HCT116 (cell line): ENCODE data around the gene PUSL1. TPM values are rescaled to one million over a fixed set of nuclear protein-coding genes. Genes with fewer than 3 reads are reported as not detected.
A peak's percentile ranks its signal among the peaks of the same experiment; 100 is the strongest.

Source experiments
- ATAC-seq: fragments of 200-7000 bp; cut with Tn5 transposase; 2 replicates; pipeline ENCODE4 v1.9.1; 2020; ENCODE audit warnings: mild to moderate bottlenecking, moderate library complexity
- BruUV-seq: library from RNA; stranded (reverse); fragments of 400-500 nt; replicated peaks from 2 replicates; lab custom pipeline; 2021; lab: Mats Ljungman, UMichigan
- CTCF ChIA-PET: fragments of 300-600 bp; sonication (Branson Sonifier 250); formaldehyde crosslinking; loops from one replicate; lab custom pipeline; 2021; ENCODE audit warnings: antibody characterized with exemption; lab: Charles Lee
- POLR2A ChIA-PET: fragments of 300-600, 350-600 bp; sonication (Branson Sonifier 250); formaldehyde crosslinking; loops from one replicate; lab custom pipeline; 2021; ENCODE audit warnings: antibody characterized with exemption; lab: Charles Lee
- RAD21 ChIA-PET, 2 experiments: fragments of 300-600 bp; sonication (Branson Sonifier 250); formaldehyde crosslinking; loops; one replicate each; lab custom pipeline; 2023; ENCODE audit warnings: low total read pairs in 2 of 2; ENCODE audit not compliant: uncharacterized antibody in 2 of 2, unreplicated experiment in 2 of 2, low non-redundant PET in 1 of 2; lab: Charles Lee
- DNase-seq: peaks from one replicate; pipeline ENCODE4 v3.0.0-alpha.2; 2010; ENCODE audit warnings: low read depth, low spot score
- H2AFZ ChIP-seq: fragments of 200-600 bp; shearing (Covaris generic), sonication (generic); 2 replicates; pipeline ENCODE4 v1.6.1; 2017; ENCODE audit warnings: low read depth, mixed run types, mixed read lengths, antibody characterized with exemption, low read length; ENCODE audit not compliant: poor library complexity, severe bottlenecking
- H3K27ac ChIP-seq: 2 replicates; pipeline ENCODE4 v1.5.1; 2012; ENCODE audit warnings: low read depth, low read length
- H3K27me3 ChIP-seq: fragments of 200-600 bp; sonication (generic); 2 replicates; pipeline ENCODE4 v1.6.1; 2016; ENCODE audit warnings: mixed run types, low read length, mixed read lengths; ENCODE audit not compliant: insufficient read depth
- H3K36me3 ChIP-seq, 2 experiments: fragments of 200-500 bp in 1 of 2; fragments of 200-600 bp in 1 of 2; sonication (Bioruptor generic) in 1 of 2; sonication (generic) in 1 of 2; 2 replicates each; pipeline versions ENCODE4 v1.5.1 to v1.6.1; 2014 to 2016; ENCODE audit warnings: low read length in 2 of 2, inconsistent platforms in 1 of 2, mixed read lengths in 1 of 2, mixed run types in 1 of 2; ENCODE audit not compliant: insufficient read depth in 2 of 2, control insufficient read depth in 1 of 2
- H3K4me1 ChIP-seq, 2 experiments: fragments of 200-600 bp in 1 of 2; sonication (generic) in 1 of 2; 2 replicates each; pipeline versions ENCODE4 v1.5.1 to v1.6.1; 2012 to 2017; ENCODE audit warnings: low read length in 2 of 2, inconsistent platforms in 1 of 2, mild to moderate bottlenecking in 1 of 2, mixed read lengths in 1 of 2, mixed run types in 1 of 2, moderate library complexity in 1 of 2; ENCODE audit not compliant: insufficient read depth in 2 of 2, control insufficient read depth in 1 of 2
- H3K4me2 ChIP-seq: fragments of 200-600 bp; sonication (generic); 2 replicates; pipeline ENCODE4 v1.6.1; 2017; ENCODE audit warnings: mixed run types, low read length, mixed read lengths
- H3K4me3 ChIP-seq, 2 experiments: fragments of 200-600 bp in 1 of 2; sonication (generic) in 1 of 2; replicated peaks in 1 of 2; 2 replicates each; pipeline ENCODE4 v1.5.1; 2011 to 2016; ENCODE audit warnings: low read length in 2 of 2, control low read depth in 1 of 2, low read depth in 1 of 2, mild to moderate bottlenecking in 1 of 2, mixed read lengths in 1 of 2, mixed run types in 1 of 2
- H3K79me2 ChIP-seq: fragments of 200-600 bp; sonication (generic); 2 replicates; pipeline ENCODE4 v1.6.1; 2017; ENCODE audit warnings: mild to moderate bottlenecking, mixed run types, low read length, moderate library complexity, mixed read lengths; ENCODE audit not compliant: insufficient read depth
- H3K9ac ChIP-seq: fragments of 200-600 bp; sonication (generic); 2 replicates; pipeline ENCODE4 v1.6.1; 2016; ENCODE audit warnings: low read length, mixed read lengths
- H3K9me2 ChIP-seq: fragments of 200-600 bp; sonication (generic), shearing (Covaris generic); 2 replicates; pipeline ENCODE4 v1.6.1; 2017; ENCODE audit warnings: mixed run types, mild to moderate bottlenecking, moderate library complexity; ENCODE audit not compliant: insufficient read depth
- H3K9me3 ChIP-seq, 2 experiments: fragments of 200-500 bp in 1 of 2; fragments of 200-600 bp in 1 of 2; sonication (Bioruptor generic) in 1 of 2; sonication (generic) in 1 of 2; 2 replicates each; pipeline ENCODE4 v1.6.1; 2014 to 2017; ENCODE audit warnings: low read length in 2 of 2, mixed read lengths in 2 of 2, inconsistent platforms in 1 of 2, low read depth in 1 of 2, mild to moderate bottlenecking in 1 of 2, mixed run types in 1 of 2, moderate library complexity in 1 of 2; ENCODE audit not compliant: control insufficient read depth in 1 of 2, insufficient read depth in 1 of 2
- H4K20me1 ChIP-seq: fragments of 200-600 bp; sonication (generic), shearing (Covaris generic); 2 replicates; pipeline ENCODE4 v1.6.1; 2017; ENCODE audit warnings: mixed run types, mild to moderate bottlenecking, moderate library complexity; ENCODE audit not compliant: insufficient read depth
- CBX3 ChIP-seq: IDR thresholded peaks from 2 replicates; pipeline ENCODE4 v1.6.1; 2012; ENCODE audit warnings: low read depth
- ELF1 ChIP-seq: IDR thresholded peaks from 2 replicates; pipeline ENCODE4 v1.6.1; 2012; ENCODE audit warnings: low read depth, borderline replicate concordance
- EZH2 ChIP-seq: fragments of 200-600 bp; sonication (generic); IDR thresholded peaks from 2 replicates; pipeline ENCODE4 v1.6.1; 2017; ENCODE audit warnings: antibody characterized with exemption, mixed run types
- SP1 ChIP-seq: IDR thresholded peaks from 2 replicates; pipeline ENCODE4 v1.6.1; 2012; ENCODE audit warnings: low read depth
- SRF ChIP-seq: IDR thresholded peaks from 2 replicates; pipeline ENCODE4 v1.6.1; 2012; ENCODE audit warnings: low read depth
- YY1 ChIP-seq: IDR thresholded peaks from 2 replicates; pipeline ENCODE4 v1.6.1; 2011; ENCODE audit warnings: low read length, low read depth, moderate library complexity, mild to moderate bottlenecking; ENCODE audit not compliant: insufficient replicate concordance; ENCODE audit errors: extremely low read depth
- intact Hi-C: fragments of 100-400 bp; cut with micrococcal nuclease; formaldehyde crosslinking; loops from 2 replicates; pipeline ENCODE4 v1.10.0; 2022
- total RNA-seq: library from RNA; stranded (reverse); gene quantifications from one replicate; pipeline ENCODE4 v1.2.1, GENCODE V29; 2021; ENCODE audit not compliant: unreplicated experiment
- TF ChIP-seq, protein P1 (sequence below): IDR thresholded peaks from 2 replicates; pipeline ENCODE4 v1.6.1; 2012
- TF ChIP-seq, protein P2 (sequence below): IDR thresholded peaks from 2 replicates; pipeline ENCODE4 v1.6.1; 2012

The PUSL1 gene
- total RNA-seq, 1 experiment from 2014 or later = 47.2 TPM

DNA sequence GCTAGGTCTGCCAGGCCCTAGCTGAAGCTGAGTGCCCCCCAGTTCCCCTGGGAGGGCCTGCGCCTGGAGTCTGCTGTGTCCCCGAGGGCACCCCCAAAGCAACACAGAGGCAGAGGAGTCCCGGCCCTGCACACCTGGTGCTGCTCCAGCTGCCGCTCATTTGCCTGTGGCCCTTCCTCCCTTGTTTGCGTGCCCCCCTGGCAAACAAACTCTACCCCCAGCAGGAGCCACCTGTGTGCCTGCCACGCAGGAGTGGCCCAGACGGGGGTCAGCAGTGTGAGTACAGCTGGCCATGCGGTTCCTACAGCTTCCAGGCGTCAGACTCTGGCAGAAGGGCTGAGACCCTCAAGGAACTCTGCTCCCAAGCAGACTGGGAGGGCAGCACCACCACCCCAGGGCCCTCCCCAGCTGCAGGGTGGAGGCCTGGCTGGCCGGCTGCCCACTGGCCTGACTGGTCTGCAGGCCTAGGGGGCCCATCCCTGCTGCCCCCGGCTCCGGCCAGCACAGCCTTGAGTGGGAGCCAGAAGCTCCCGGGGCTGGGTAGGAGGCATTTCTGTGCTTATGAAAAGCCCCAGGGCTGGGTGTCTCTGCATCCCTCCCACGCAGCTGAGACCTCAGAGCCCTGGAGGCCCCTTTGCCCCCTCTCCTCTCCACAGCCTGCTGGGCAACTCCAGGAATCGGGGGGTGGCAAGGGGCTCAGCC is 22.1 kb downstream of the PUSL1 start:
- intact Hi-C loops = no loop called here
- CTCF ChIA-PET = no interaction called here
- H3K36me3 ChIP-seq = no peaks in the 10 kb centered on the region
- H4K20me1 ChIP-seq = no peaks in the 10 kb centered on the region
- no peak overlapping the region for H2AFZ ChIP-seq
- peak overlapping the region; percentile 27; the same call in 1 of the 2 replicates for H3K4me2 ChIP-seq
- no TSS peak for BruUV-seq
- H3K27me3 ChIP-seq = no peaks in the 10 kb centered on the region
- no peaks in the 10 kb centered on the region for H3K9me2 ChIP-seq
- RAD21 ChIA-PET = no interaction called here
- TF ChIP-seq SP1 (no peak), YY1 (no peak), SRF (no peak), CBX3 (no peak), ELF1 (no peak), EZH2 (no peak)
- TF ChIP-seq, protein P1, sequence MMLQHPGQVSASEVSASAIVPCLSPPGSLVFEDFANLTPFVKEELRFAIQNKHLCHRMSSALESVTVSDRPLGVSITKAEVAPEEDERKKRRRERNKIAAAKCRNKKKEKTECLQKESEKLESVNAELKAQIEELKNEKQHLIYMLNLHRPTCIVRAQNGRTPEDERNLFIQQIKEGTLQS = no peak
- TF ChIP-seq, protein P2, sequence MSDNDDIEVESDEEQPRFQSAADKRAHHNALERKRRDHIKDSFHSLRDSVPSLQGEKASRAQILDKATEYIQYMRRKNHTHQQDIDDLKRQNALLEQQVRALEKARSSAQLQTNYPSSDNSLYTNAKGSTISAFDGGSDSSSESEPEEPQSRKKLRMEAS = no peak
- H3K4me1 ChIP-seq = peaks cover 14 to 39% of the 10 kb centered on the region in 2 experiments; a peak in 3 of 4 replicates
- H3K4me3 ChIP-seq = no peak overlapping the region
- DNase-seq (no peak), ATAC-seq (no peak)
- H3K9ac ChIP-seq = no peak overlapping the region
- H3K9me3 ChIP-seq = no peaks in the 10 kb centered on the region
- H3K27ac ChIP-seq = peak overlapping the region; percentile 30; the same call in 1 of the 2 replicates
- POLR2A ChIA-PET = no interaction called here
- peaks cover 12% of the 10 kb centered on the region for H3K79me2 ChIP-seq
